ENCODE results near the gene BCL11B.

BCL11B gene

GRCh38 chr14:99199846-99200653 is 71.9 kb downstream of the BCL11B start:
- DNase-seq (ENCODE audit: low spot score): no peak
- TF ChIP-seq, protein P1, sequence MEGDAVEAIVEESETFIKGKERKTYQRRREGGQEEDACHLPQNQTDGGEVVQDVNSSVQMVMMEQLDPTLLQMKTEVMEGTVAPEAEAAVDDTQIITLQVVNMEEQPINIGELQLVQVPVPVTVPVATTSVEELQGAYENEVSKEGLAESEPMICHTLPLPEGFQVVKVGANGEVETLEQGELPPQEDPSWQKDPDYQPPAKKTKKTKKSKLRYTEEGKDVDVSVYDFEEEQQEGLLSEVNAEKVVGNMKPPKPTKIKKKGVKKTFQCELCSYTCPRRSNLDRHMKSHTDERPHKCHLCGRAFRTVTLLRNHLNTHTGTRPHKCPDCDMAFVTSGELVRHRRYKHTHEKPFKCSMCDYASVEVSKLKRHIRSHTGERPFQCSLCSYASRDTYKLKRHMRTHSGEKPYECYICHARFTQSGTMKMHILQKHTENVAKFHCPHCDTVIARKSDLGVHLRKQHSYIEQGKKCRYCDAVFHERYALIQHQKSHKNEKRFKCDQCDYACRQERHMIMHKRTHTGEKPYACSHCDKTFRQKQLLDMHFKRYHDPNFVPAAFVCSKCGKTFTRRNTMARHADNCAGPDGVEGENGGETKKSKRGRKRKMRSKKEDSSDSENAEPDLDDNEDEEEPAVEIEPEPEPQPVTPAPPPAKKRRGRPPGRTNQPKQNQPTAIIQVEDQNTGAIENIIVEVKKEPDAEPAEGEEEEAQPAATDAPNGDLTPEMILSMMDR (IDR thresholded peaks at IDR 0.05; ENCODE audit: extremely low read depth, missing control alignments): no peak

GRCh38 chr14:99198746-99199502 is 73.1 kb downstream of the BCL11B start:
- DNase-seq (ENCODE audit: low spot score): no peak
- TF ChIP-seq, protein P1 (IDR thresholded peaks at IDR 0.05; ENCODE audit: extremely low read depth, missing control alignments): no peak

GRCh38 chr14:99196310-99196650 is 75.7 kb downstream of the BCL11B start:
- TF ChIP-seq, protein P1 (IDR thresholded peaks at IDR 0.05; ENCODE audit: extremely low read depth, missing control alignments): no peak
- no peak for DNase-seq (ENCODE audit: low spot score)

DNA sequence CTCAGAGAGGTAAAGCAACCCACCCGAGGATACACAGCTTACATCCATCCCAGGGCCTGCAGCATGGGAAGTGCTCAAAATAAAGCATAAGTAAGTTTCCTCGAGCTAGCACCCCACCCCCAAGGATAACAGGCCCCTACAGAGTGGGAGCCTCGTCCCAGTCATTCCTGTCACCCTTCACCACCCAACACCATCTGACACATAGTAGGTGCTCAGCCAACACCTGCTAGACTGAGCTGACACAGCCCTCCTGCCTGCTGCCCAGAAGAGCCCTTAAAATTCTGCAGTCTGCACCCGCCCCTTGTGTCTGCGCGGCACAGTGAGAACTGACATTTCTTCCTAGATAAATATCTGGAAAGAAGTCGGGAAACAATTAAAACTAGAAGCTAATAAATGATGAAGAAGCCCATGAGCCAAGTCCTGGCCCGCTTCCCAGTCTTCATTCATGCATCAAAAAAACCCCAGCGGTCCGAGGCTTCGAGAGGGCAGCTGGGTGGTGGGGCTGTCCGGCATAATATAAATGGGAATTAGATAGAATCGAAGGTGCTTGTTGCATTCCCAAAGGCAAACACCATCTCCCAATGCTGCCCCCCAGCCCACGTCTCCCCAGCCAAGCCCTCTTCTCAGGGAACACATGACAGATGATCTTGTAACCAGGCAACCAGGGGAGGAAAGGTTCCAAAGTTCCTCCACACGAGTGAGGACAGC is 76.2 kb downstream of the BCL11B start:
- no peak for DNase-seq (ENCODE audit: low spot score)
- TF ChIP-seq, protein P1 (IDR thresholded peaks at IDR 0.05; ENCODE audit: extremely low read depth, missing control alignments): no peak

DNA sequence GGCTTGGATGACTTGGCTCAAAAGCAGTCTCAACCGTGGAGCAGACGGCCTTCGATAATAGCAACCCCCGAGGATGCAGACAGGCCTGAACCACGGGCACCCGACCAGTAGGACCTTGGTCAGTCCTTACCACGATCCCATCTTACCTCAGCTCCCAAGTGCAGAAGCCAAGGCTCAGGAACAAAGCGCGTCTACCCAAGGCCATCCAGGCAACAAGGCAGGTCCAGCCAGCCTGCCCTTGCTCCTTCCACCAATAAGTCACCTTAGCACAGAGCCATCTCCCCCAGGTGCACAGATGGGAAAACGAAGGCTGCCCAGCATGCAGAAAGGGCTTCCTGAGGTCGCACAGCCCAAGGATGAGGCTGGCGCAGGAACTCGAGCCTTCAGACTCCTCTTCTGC is 77.3 kb downstream of the BCL11B start:
- no peak for DNase-seq (ENCODE audit: low spot score)
- TF ChIP-seq, protein P1 (IDR thresholded peaks at IDR 0.05; ENCODE audit: extremely low read depth, missing control alignments): no peak

DNA sequence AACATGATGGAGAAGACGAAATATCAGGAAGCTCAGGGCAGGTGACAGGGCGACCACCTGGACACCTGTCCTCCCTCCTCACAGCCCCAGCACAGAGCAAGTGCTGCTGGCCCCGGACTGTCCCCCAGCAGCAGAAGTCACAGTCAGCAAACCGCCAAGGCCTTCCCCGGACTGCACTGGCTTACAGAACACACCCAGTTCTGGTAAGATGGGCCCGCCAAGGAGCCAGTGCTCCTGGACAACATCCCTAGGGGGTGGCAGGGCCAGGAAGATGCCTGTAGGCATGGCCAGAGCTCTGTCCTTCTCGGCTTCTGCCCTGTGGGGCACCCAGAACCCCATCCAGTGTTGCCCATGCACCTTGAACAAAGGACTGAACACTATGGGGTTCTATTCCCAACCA is 77.9 kb downstream of the BCL11B start:
- no peak for DNase-seq (ENCODE audit: low spot score)
- TF ChIP-seq, protein P1 (IDR thresholded peaks at IDR 0.05; ENCODE audit: extremely low read depth, missing control alignments): no peak

DNA sequence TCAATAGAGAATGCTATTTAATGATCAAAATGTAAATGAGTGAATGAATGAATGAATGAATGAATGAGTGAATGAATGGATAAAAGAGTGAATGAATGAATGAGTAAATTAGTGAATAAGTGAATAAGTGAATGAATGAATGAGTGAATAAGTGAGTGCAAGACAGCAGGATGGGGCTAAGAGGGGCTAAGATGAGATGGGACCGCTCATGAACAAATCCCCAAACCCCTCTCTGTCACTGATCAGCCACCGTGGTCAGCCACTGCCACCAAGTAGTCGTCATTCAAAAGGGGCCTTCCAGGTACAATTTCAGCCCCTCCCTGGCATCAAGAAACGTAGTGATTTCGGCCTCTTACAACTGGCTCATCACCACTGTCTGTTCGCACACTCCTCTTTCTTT is 79.2 kb downstream of the BCL11B start:
- TF ChIP-seq, protein P1 (IDR thresholded peaks at IDR 0.05; ENCODE audit: extremely low read depth, missing control alignments): no peak
- no peak for DNase-seq (ENCODE audit: low spot score)

All from GM20000 (cell line).